K562 (cell line): ENCODE results near the gene PLEKHG1. TPM values are rescaled to one million over a fixed set of nuclear protein-coding genes. Genes with fewer than 3 reads are reported as not detected.

Source experiments
- ATAC-seq: fragments of 200-7000 bp; cut with Tn5 transposase; 3 replicates; pipeline ENCODE4 v1.9.1; 2020; ENCODE audit warnings: moderate library complexity
- BruUV-seq: library from RNA; stranded (reverse); fragments of 400-500 nt; replicated peaks from 2 replicates; lab custom pipeline; 2021; lab: Mats Ljungman, UMichigan
- CTCF ChIA-PET: fragments of 300-600 bp; formaldehyde crosslinking; extraction: SDS; loops from one replicate; lab custom pipeline; 2021; ENCODE audit warnings: low intra/inter-chr PET ratio; lab: Yijun Ruan, JAX
- POLR2A ChIA-PET: fragments of 300-600, 350-650 bp; sonication (Branson Sonifier 250); formaldehyde crosslinking; extraction: SDS; loops from one replicate; lab custom pipeline; 2021; ENCODE audit warnings: antibody characterized with exemption, inconsistent platforms; lab: Yijun Ruan, JAX
- DNase-seq, 4 experiments: peaks; one replicate each; pipeline versions ENCODE4 v3.0.0 to v3.0.0-alpha.2; 2011 to 2018; ENCODE audit warnings: low spot score in 3 of 4, mixed read lengths in 3 of 4; ENCODE audit errors: extremely low read depth in 1 of 4
- FAIRE-seq: peaks from 2 replicates; lab custom pipeline; 2011; peaks lifted over from hg19 to GRCh38; lab: Jason Lieb, UNC
- H2AFZ ChIP-seq: 2 replicates; pipeline ENCODE4 v1.6.0; 2011; ENCODE audit warnings: low read depth, low read length, control low read depth, inconsistent platforms
- H3K27ac ChIP-seq: fragments of 200-600 bp; 3 replicates; pipeline ENCODE4 v1.8.0; 2011; ENCODE audit warnings: low read depth, mild to moderate bottlenecking, control low read depth, inconsistent platforms, low read length, moderate library complexity, mixed read lengths; ENCODE audit errors: extremely low read depth
- H3K27me3 ChIP-seq, 2 experiments: fragments of 300-600 bp in 1 of 2; 2 replicates in 1 of 2; 3 replicates in 1 of 2; pipeline versions ENCODE4 v1.6.0 to v1.8.0; 2011; ENCODE audit warnings: inconsistent platforms in 2 of 2, low read length in 2 of 2, mild to moderate bottlenecking in 1 of 2, mixed read lengths in 1 of 2, moderate library complexity in 1 of 2; ENCODE audit not compliant: control insufficient read depth in 2 of 2, insufficient read depth in 2 of 2
- H3K36me3 ChIP-seq: fragments of 300-600 bp; 3 replicates; pipeline ENCODE4 v1.8.0; 2011; ENCODE audit warnings: mild to moderate bottlenecking, low read length, inconsistent platforms; ENCODE audit not compliant: control insufficient read depth, insufficient read depth
- H3K4me1 ChIP-seq, 2 experiments: fragments of 200-600 bp in 1 of 2; replicated peaks in 1 of 2; 2 replicates in 1 of 2; 3 replicates in 1 of 2; pipeline versions ENCODE4 v1.5.1 to v1.8.0; 2011; ENCODE audit warnings: inconsistent platforms in 2 of 2, low read length in 2 of 2, mild to moderate bottlenecking in 1 of 2, mixed read lengths in 1 of 2, moderate library complexity in 1 of 2; ENCODE audit not compliant: control insufficient read depth in 2 of 2, insufficient read depth in 2 of 2
- H3K4me2 ChIP-seq: 2 replicates; pipeline ENCODE4 v1.6.1; 2011; ENCODE audit warnings: low read length, control low read depth, inconsistent platforms, mixed read lengths; ENCODE audit not compliant: insufficient read depth
- H3K4me3 ChIP-seq: fragments of 200-600 bp; sonication (generic), shearing (Covaris generic); 2 replicates; pipeline ENCODE4 v1.5.1; 2016; ENCODE audit warnings: control low read depth, inconsistent platforms
- H3K79me2 ChIP-seq: fragments of 200-600 bp; 3 replicates; pipeline ENCODE4 v1.8.0; 2011; ENCODE audit warnings: low read length, inconsistent platforms; ENCODE audit not compliant: control insufficient read depth, insufficient read depth
- H3K9ac ChIP-seq, 2 experiments: 2 replicates each; pipeline versions ENCODE4 v1.6.0 to v1.6.1; 2011; ENCODE audit warnings: low read depth in 2 of 2, low read length in 2 of 2, control low read depth in 1 of 2, inconsistent platforms in 1 of 2, mild to moderate bottlenecking in 1 of 2, mixed read lengths in 1 of 2; ENCODE audit not compliant: insufficient read depth in 1 of 2
- H3K9me1 ChIP-seq: one replicate; pipeline ENCODE4 v1.6.0; 2011; ENCODE audit warnings: inconsistent platforms, mild to moderate bottlenecking, low read length, moderate library complexity; ENCODE audit not compliant: control insufficient read depth, insufficient read depth
- H3K9me3 ChIP-seq: replicated peaks from 2 replicates; pipeline ENCODE4 v1.5.1; 2011; ENCODE audit warnings: low read depth, low read length, inconsistent platforms; ENCODE audit not compliant: control insufficient read depth, insufficient read depth
- H4K20me1 ChIP-seq: replicated peaks from 2 replicates; pipeline ENCODE4 v1.6.1; 2011; ENCODE audit warnings: low read length, inconsistent platforms, mixed read lengths; ENCODE audit not compliant: control insufficient read depth, insufficient read depth
- MYBL2 ChIP-seq, 2 experiments: fragments of 450-650 bp in 1 of 2; sonication (generic) in 1 of 2; formaldehyde crosslinking in 1 of 2; IDR thresholded peaks; 2 replicates each; pipeline versions ENCODE4 v1.6.1 to v1.8.1; 2017 to 2022; ENCODE audit warnings: borderline replicate concordance in 1 of 2, inconsistent platforms in 1 of 2, low read depth in 1 of 2, mild to moderate bottlenecking in 1 of 2, missing genetic modification reagents in 1 of 2, moderate library complexity in 1 of 2
- NFE2 ChIP-seq: IDR thresholded peaks from 2 replicates; pipeline ENCODE4 v1.6.1; 2014; ENCODE audit warnings: antibody characterized with exemption, low read depth
- PBX2 ChIP-seq, 2 experiments: IDR thresholded peaks in 1 of 2; conservative IDR thresholded peaks in 1 of 2; 2 replicates each; pipeline ENCODE4 v1.6.1; 2016; ENCODE audit warnings: low read depth in 2 of 2, mild to moderate bottlenecking in 1 of 2, missing compliant biosample characterization in 1 of 2, missing genetic modification characterization in 1 of 2, moderate library complexity in 1 of 2
- RBBP5 ChIP-seq: fragments of 200-600 bp; sonication (generic); IDR thresholded peaks from 2 replicates; pipeline ENCODE4 v1.6.1; 2012; ENCODE audit warnings: borderline replicate concordance, mild to moderate bottlenecking, low read length, control low read depth, inconsistent platforms; ENCODE audit not compliant: insufficient read depth, poor library complexity, severe bottlenecking
- SAP30 ChIP-seq: fragments of 200-600 bp; sonication (generic); IDR thresholded peaks from 2 replicates; pipeline ENCODE4 v1.6.1; 2012; ENCODE audit warnings: borderline replicate concordance, low read depth, mild to moderate bottlenecking, moderate library complexity, low read length, control low read depth, inconsistent platforms; ENCODE audit not compliant: insufficient read depth, poor library complexity, severe bottlenecking
- TRIM24 ChIP-seq, 2 experiments: fragments of 450-650 bp; IDR thresholded peaks; 2 replicates each; pipeline ENCODE4 v1.6.1; 2016
- VEZF1 ChIP-seq: fragments of 200-800 bp; sonication (Bioruptor generic); IDR thresholded peaks from 2 replicates; pipeline ENCODE4 v1.6.1; 2017; ENCODE audit warnings: missing genetic modification characterization, missing compliant biosample characterization
- ZKSCAN8 ChIP-seq: fragments of 200-800 bp; sonication (Bioruptor generic); IDR thresholded peaks from 2 replicates; pipeline ENCODE4 v1.6.1; 2016; ENCODE audit warnings: missing genetic modification characterization, missing compliant biosample characterization
- ZNF512 ChIP-seq: IDR thresholded peaks from 2 replicates; pipeline ENCODE4 v1.6.1; 2016; ENCODE audit warnings: missing genetic modification characterization, missing compliant biosample characterization
- ZNF699 ChIP-seq: fragments of 250-450 bp; sonication (Bioruptor Pico); IDR thresholded peaks from 2 replicates; pipeline ENCODE4 v1.8.0; 2021; ENCODE audit warnings: mild to moderate bottlenecking, moderate library complexity; ENCODE audit not compliant: insufficient replicate concordance
- WGBS: fragments of 100-300 bp; shearing (Covaris generic); methylation state at CpG from one replicate; pipeline ENCODE4 v1.1.6; 2016; ENCODE audit warnings: low coverage, mixed read lengths; ENCODE audit not compliant: insufficient coverage; ENCODE audit errors: missing lambda C conversion rate; 5-methylcytosine and 5-hydroxymethylcytosine counted together
- in situ Hi-C: fragments of 300-500 bp; cut with MboI; formaldehyde crosslinking; loops from 4 replicates; pipeline ENCODE4 v1.15.0; 2018; ENCODE audit warnings: inconsistent platforms, mixed read lengths
- intact Hi-C: fragments of 100-400 bp; cut with micrococcal nuclease; formaldehyde crosslinking; loops from 2 replicates; pipeline ENCODE4 v1.14.2; 2022
- polyA plus RNA-seq, 8 experiments: library from polyadenylated mRNA; depleted of rRNA in 4 of 8; stranded (reverse) in 5 of 8; unstranded in 3 of 8; fragments of >200 nt; fragmentation: Nextera tagmentation in 2 of 8; fragmentation: Illumina TruSeq in 1 of 8; extraction: Ambion mirVana in 2 of 8; extraction: Trizol in 1 of 8; gene quantifications; 2 replicates each; pipeline versions ENCODE4 v1.2.1 to v1.2.3, GENCODE V29; 2011 to 2014; ENCODE audit warnings: inconsistent platforms in 1 of 8, missing spikeins in 1 of 8
- total RNA-seq, 7 experiments: library from RNA; depleted of rRNA in 6 of 7; stranded (reverse); fragments of >200 nt in 6 of 7; fragmentation: Illumina TruSeq in 2 of 7; extraction: Trizol in 2 of 7; gene quantifications; 2 replicates each; pipeline versions ENCODE4 v1.2.1 to v1.2.3, GENCODE V29; 2011 to 2021; ENCODE audit warnings: low replicate concordance in 1 of 7

Gene PLEKHG1
- total and polyA plus RNA-seq, 9 of the 15 experiments (the other 6 are each of a cell fraction or from before 2014, with no cell fraction given), result 0.03 to 0.16 (median 0.03) TPM; not detected in 6

- ChIA-PET POLR2A (interaction anchor here (1.1 kb wide), 1 partner anchor 9 kb away, joined by 3 read pairs; no protein-coding TSS in a partner anchor), CTCF (no interaction called here)
- Histone ChIP-seq H3K9me1 (no peaks in the 10 kb centered on the region), H4K20me1 (no peaks in the 10 kb centered on the region), H2AFZ (peak overlapping the region; percentile 57), H3K27me3 (no peaks in the 10 kb centered on the region), H3K9me3 (no peaks in the 10 kb centered on the region), H3K27ac (peak overlapping the region; percentile 64), H3K4me1 (peaks cover 0 to 3% of the 10 kb centered on the region in 2 experiments; a peak in 2 of 5 replicates), H3K4me3 (no peak overlapping the region; the same call in 1 of the 2 replicates), H3K36me3 (no peaks in the 10 kb centered on the region), H3K4me2 (peak overlapping the region; percentile 40), H3K9ac (0 out of 4 replicates have a peak overlapping the region, but pooled peaks of 1 of the 2 experiments have one; percentile 8), H3K79me2 (no peaks in the 10 kb centered on the region)
- WGBS, result 6% methylated on average over 6 of the region's 6 CpGs
- in situ Hi-C loops (no loop called here), intact Hi-C loops (no loop called here)
- DNase-seq, result peak; percentile 66 to 79 (median 73)
- no TSS peak for BruUV-seq
- FAIRE-seq, result peak; percentile 85
- peak; percentile 98 for ATAC-seq
- no peak for TF ChIP-seq RBBP5
- no peak for TF ChIP-seq ZNF512 (tag)
- TF ChIP-seq ZKSCAN8 (CRISPR knock-in tag), result no peak
- TF ChIP-seq PBX2 (CRISPR knock-in tag; IDR thresholded peaks at IDR 0.05; ENCODE audit: low read depth), result no peak
- no peak for TF ChIP-seq PBX2 (tag; conservative IDR thresholded peaks at IDR 0.05; ENCODE audit: low read depth)
- 0 out of 2 replicates have a peak, but pooled peaks have one; percentile 15 for TF ChIP-seq VEZF1 (CRISPR knock-in tag)
- TF ChIP-seq TRIM24 (IDR thresholded peaks at IDR 0.05), result peak; percentile 94 to 95
- TF ChIP-seq SAP30, result no peak
- no peak for TF ChIP-seq ZNF699 (CRISPR knock-in tag)
- TF ChIP-seq NFE2, result peak; percentile 86
- TF ChIP-seq MYBL2 (IDR thresholded peaks at IDR 0.05; ENCODE audit: low read depth), result no peak
- no peak for TF ChIP-seq MYBL2 (CRISPR knock-in tag; IDR thresholded peaks at IDR 0.05; ENCODE audit: borderline replicate concordance)
Observed at GRCh38 chr6:150560004-150560883, 39.4 kb upstream of the PLEKHG1 start.
